GM23338 (cell line): ENCODE measurements around the gene AGAP1.

Experiments
- EZH2 ChIP-seq: fragments of 200-600 bp; sonication (generic); IDR thresholded peaks from one replicate; pipeline ENCODE4 v1.8.0; 2017; ENCODE audit warnings: antibody characterized with exemption, mild to moderate bottlenecking, low read depth; ENCODE audit not compliant: unreplicated experiment
- EZH2phosphoT487 ChIP-seq: fragments of 200-600 bp; sonication (generic); IDR thresholded peaks from one replicate; pipeline ENCODE4 v1.8.1; 2018; ENCODE audit warnings: antibody characterized with exemption; ENCODE audit not compliant: unreplicated experiment
- POLR2AphosphoS5 ChIP-seq: IDR thresholded peaks from 2 replicates; pipeline ENCODE4 v1.6.1; 2016; ENCODE audit warnings: antibody characterized with exemption, low read depth
- REST ChIP-seq: IDR thresholded peaks from one replicate; pipeline ENCODE4 v1.6.1; 2018; ENCODE audit warnings: antibody characterized with exemption; ENCODE audit not compliant: unreplicated experiment
- TF ChIP-seq, protein P1 (sequence below), 2 experiments: fragments of 200-600 bp in 1 of 2; sonication (generic) in 1 of 2; conservative IDR thresholded peaks; 2 replicates each; pipeline versions ENCODE4 v1.5.1 to v1.6.1; 2016 to 2017; ENCODE audit warnings: antibody characterized with exemption in 2 of 2, low read depth in 2 of 2, mild to moderate bottlenecking in 2 of 2, moderate library complexity in 1 of 2

- TF ChIP-seq, protein P1, sequence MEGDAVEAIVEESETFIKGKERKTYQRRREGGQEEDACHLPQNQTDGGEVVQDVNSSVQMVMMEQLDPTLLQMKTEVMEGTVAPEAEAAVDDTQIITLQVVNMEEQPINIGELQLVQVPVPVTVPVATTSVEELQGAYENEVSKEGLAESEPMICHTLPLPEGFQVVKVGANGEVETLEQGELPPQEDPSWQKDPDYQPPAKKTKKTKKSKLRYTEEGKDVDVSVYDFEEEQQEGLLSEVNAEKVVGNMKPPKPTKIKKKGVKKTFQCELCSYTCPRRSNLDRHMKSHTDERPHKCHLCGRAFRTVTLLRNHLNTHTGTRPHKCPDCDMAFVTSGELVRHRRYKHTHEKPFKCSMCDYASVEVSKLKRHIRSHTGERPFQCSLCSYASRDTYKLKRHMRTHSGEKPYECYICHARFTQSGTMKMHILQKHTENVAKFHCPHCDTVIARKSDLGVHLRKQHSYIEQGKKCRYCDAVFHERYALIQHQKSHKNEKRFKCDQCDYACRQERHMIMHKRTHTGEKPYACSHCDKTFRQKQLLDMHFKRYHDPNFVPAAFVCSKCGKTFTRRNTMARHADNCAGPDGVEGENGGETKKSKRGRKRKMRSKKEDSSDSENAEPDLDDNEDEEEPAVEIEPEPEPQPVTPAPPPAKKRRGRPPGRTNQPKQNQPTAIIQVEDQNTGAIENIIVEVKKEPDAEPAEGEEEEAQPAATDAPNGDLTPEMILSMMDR (conservative IDR thresholded peaks at IDR 0.05; ENCODE audit: low read depth in 2 of 2) = no peak
- TF ChIP-seq POLR2AphosphoS5 (no peak), EZH2phosphoT487 (no peak), EZH2 (no peak), REST (no peak)
Observed at GRCh38 chr2:235904585-235904931, 410.7 kb downstream of the AGAP1 start.
